H1 (cell line): ENCODE results near the gene MIP. TPM values are rescaled to one million over a fixed set of nuclear protein-coding genes. Genes with fewer than 3 reads are reported as not detected.
A peak's percentile ranks its signal among the peaks of the same experiment; 100 is the strongest.

Source experiments
- CTCF ChIA-PET: fragments of 300-600 bp; sonication (Branson Sonifier 250); formaldehyde crosslinking; loops from one replicate; lab custom pipeline; 2021; ENCODE audit not compliant: partially characterized antibody; lab: Charles Lee
- POLR2A ChIA-PET: fragments of 300-600 bp; sonication (Branson Sonifier 250); formaldehyde crosslinking; loops from one replicate; lab custom pipeline; 2021; ENCODE audit warnings: inconsistent platforms; ENCODE audit not compliant: partially characterized antibody; lab: Charles Lee
- DNase-seq, 2 experiments: peaks; one replicate each; pipeline versions ENCODE4 v3.0.0 to v3.0.0-alpha.2; 2010 to 2022; ENCODE audit warnings: low spot score in 2 of 2, low read depth in 1 of 2, mixed read lengths in 1 of 2
- FAIRE-seq: peaks from 2 replicates; lab custom pipeline; 2011; peaks lifted over from hg19 to GRCh38; lab: Jason Lieb, UNC
- H2AFZ ChIP-seq: 2 replicates; pipeline ENCODE4 v1.8.1; 2012; ENCODE audit warnings: low read length, inconsistent platforms
- H2AK5ac ChIP-seq: 2 replicates; pipeline ENCODE4 v1.6.1; 2013; ENCODE audit warnings: low read depth, low read length
- H2BK120ac ChIP-seq: replicated peaks from 2 replicates; pipeline ENCODE3; 2013; ENCODE audit warnings: low read depth, low read length, inconsistent platforms
- H2BK12ac ChIP-seq: 2 replicates; pipeline ENCODE4 v1.6.1; 2013; ENCODE audit warnings: low read depth, low read length
- H2BK15ac ChIP-seq: 2 replicates; pipeline ENCODE4 v1.6.1; 2013; ENCODE audit warnings: low read length
- H2BK20ac ChIP-seq: 2 replicates; pipeline ENCODE4 v1.6.1; 2013; ENCODE audit warnings: low read length
- H2BK5ac ChIP-seq: 2 replicates; pipeline ENCODE4 v1.6.1; 2013; ENCODE audit warnings: low read depth, low read length
- H3K14ac ChIP-seq: 2 replicates; pipeline ENCODE4 v1.6.1; 2013; ENCODE audit warnings: inconsistent platforms; ENCODE audit not compliant: insufficient read length
- H3K18ac ChIP-seq: 2 replicates; pipeline ENCODE4 v1.6.1; 2013; ENCODE audit warnings: low read length; ENCODE audit errors: extremely low read depth
- H3K23ac ChIP-seq: 2 replicates; pipeline ENCODE4 v1.6.1; 2013; ENCODE audit warnings: inconsistent platforms; ENCODE audit not compliant: insufficient read length
- H3K23me2 ChIP-seq: 2 replicates; pipeline ENCODE4 v1.6.1; 2013; ENCODE audit warnings: low read depth, low read length
- H3K27ac ChIP-seq: 2 replicates; pipeline ENCODE4 v1.6.1; 2011; ENCODE audit warnings: low read depth, low read length, inconsistent platforms
- H3K27me3 ChIP-seq, 4 experiments: replicated peaks in 1 of 4; 1 replicate in 1 of 4; 2 replicates in 3 of 4; pipeline versions ENCODE4 v1.6.1 to v1.8.1; 2011 to 2013; ENCODE audit warnings: low read length in 3 of 4, mild to moderate bottlenecking in 3 of 4, inconsistent platforms in 2 of 4, mixed read lengths in 2 of 4, moderate library complexity in 1 of 4; ENCODE audit not compliant: control insufficient read depth in 3 of 4, insufficient read depth in 3 of 4; ENCODE audit errors: extremely low read depth in 1 of 4
- H3K36me3 ChIP-seq, 4 experiments: 2 replicates each; pipeline versions ENCODE4 v1.6.1 to v1.8.1; 2011 to 2013; ENCODE audit warnings: mild to moderate bottlenecking in 4 of 4, low read length in 3 of 4, moderate library complexity in 2 of 4, control low read depth in 1 of 4, inconsistent platforms in 1 of 4; ENCODE audit not compliant: insufficient read depth in 4 of 4, control insufficient read depth in 2 of 4
- H3K4ac ChIP-seq: replicated peaks from 2 replicates; pipeline ENCODE3; 2013; ENCODE audit warnings: low read length, low read depth, mixed read lengths, inconsistent platforms; ENCODE audit not compliant: insufficient read length
- H3K4me1 ChIP-seq, 4 experiments: replicated peaks in 1 of 4; 1 replicate in 1 of 4; 2 replicates in 3 of 4; pipeline versions ENCODE4 v1.6.1 to v1.8.1; 2011 to 2013; ENCODE audit warnings: low read length in 3 of 4, inconsistent platforms in 2 of 4, mixed read lengths in 1 of 4; ENCODE audit not compliant: insufficient read depth in 4 of 4, control insufficient read depth in 3 of 4
- H3K4me2 ChIP-seq, 2 experiments: 2 replicates each; pipeline versions ENCODE4 v1.6.1 to v1.8.1; 2011 to 2013; ENCODE audit warnings: low read depth in 2 of 2, low read length in 2 of 2, control low read depth in 1 of 2, inconsistent platforms in 1 of 2, mild to moderate bottlenecking in 1 of 2; ENCODE audit not compliant: insufficient read depth in 1 of 2
- H3K4me3 ChIP-seq, 4 experiments: fragments of 200-600, 300-600 bp in 1 of 4; sonication (generic), shearing (Covaris generic), sonication (Bioruptor Twin) in 1 of 4; 2 replicates each; pipeline versions ENCODE4 v1.5.1 to v1.8.1; 2011 to 2016; ENCODE audit warnings: low read length in 4 of 4, low read depth in 3 of 4, control low read depth in 2 of 4, inconsistent platforms in 2 of 4, mild to moderate bottlenecking in 2 of 4, mixed read lengths in 1 of 4, moderate library complexity in 1 of 4; ENCODE audit not compliant: insufficient read depth in 2 of 4; ENCODE audit errors: extremely low read depth in 1 of 4
- H3K56ac ChIP-seq: replicated peaks from 2 replicates; pipeline ENCODE3; 2013; ENCODE audit warnings: low read depth, mild to moderate bottlenecking, mixed read lengths, low read length, inconsistent platforms; ENCODE audit not compliant: insufficient read length
- H3K79me1 ChIP-seq: 2 replicates; pipeline ENCODE4 v1.6.1; 2013; ENCODE audit warnings: low read depth, low read length, control low read depth
- H3K79me2 ChIP-seq, 2 experiments: 2 replicates each; pipeline versions ENCODE4 v1.6.1 to v1.8.1; 2012 to 2013; ENCODE audit warnings: low read length in 2 of 2, mild to moderate bottlenecking in 2 of 2, inconsistent platforms in 1 of 2; ENCODE audit not compliant: insufficient read depth in 2 of 2, control insufficient read depth in 1 of 2
- H3K9ac ChIP-seq, 4 experiments: replicated peaks in 1 of 4; 1 replicate in 1 of 4; 2 replicates in 3 of 4; pipeline versions ENCODE4 v1.6.1 to v1.8.1; 2011 to 2013; ENCODE audit warnings: low read depth in 3 of 4, low read length in 3 of 4, control low read depth in 2 of 4, mild to moderate bottlenecking in 2 of 4, moderate library complexity in 2 of 4, inconsistent platforms in 1 of 4; ENCODE audit errors: extremely low read depth in 1 of 4
- H3K9me3 ChIP-seq, 2 experiments: 2 replicates each; pipeline versions ENCODE4 v1.6.1 to v1.8.1; 2012 to 2013; ENCODE audit warnings: mild to moderate bottlenecking in 2 of 2, moderate library complexity in 2 of 2, control low read depth in 1 of 2, inconsistent platforms in 1 of 2, low read depth in 1 of 2, low read length in 1 of 2, mixed read lengths in 1 of 2; ENCODE audit not compliant: insufficient read depth in 2 of 2
- H4K20me1 ChIP-seq, 2 experiments: replicated peaks in 1 of 2; 2 replicates each; pipeline versions ENCODE3 to v1.8.1; 2011 to 2013; ENCODE audit warnings: inconsistent platforms in 2 of 2, low read length in 2 of 2, mild to moderate bottlenecking in 1 of 2; ENCODE audit not compliant: insufficient read depth in 2 of 2, control insufficient read depth in 1 of 2
- H4K5ac ChIP-seq: 2 replicates; pipeline ENCODE4 v1.6.1; 2013; ENCODE audit warnings: low read length, low read depth, mixed read lengths, inconsistent platforms; ENCODE audit not compliant: insufficient read length
- H4K8ac ChIP-seq: 2 replicates; pipeline ENCODE4 v1.8.0; 2013; ENCODE audit warnings: mild to moderate bottlenecking, moderate library complexity, low read length, inconsistent platforms; ENCODE audit not compliant: insufficient read depth; ENCODE audit errors: extremely low read depth
- H4K91ac ChIP-seq: replicated peaks from 2 replicates; pipeline ENCODE3; 2013; ENCODE audit warnings: low read length, mixed read lengths, inconsistent platforms; ENCODE audit not compliant: insufficient read length
- CHD2 ChIP-seq: IDR thresholded peaks from 2 replicates; pipeline ENCODE4 v1.6.1; 2012; ENCODE audit warnings: low read length, improper control_type of control experiment
- GABPA ChIP-seq: IDR thresholded peaks from 2 replicates; pipeline ENCODE4 v1.6.1; 2011; ENCODE audit warnings: mild to moderate bottlenecking, low read length, moderate library complexity, borderline replicate concordance; ENCODE audit not compliant: insufficient read depth
- HDAC6 ChIP-seq: IDR thresholded peaks from one replicate; pipeline ENCODE4 v1.7.1; 2012; ENCODE audit warnings: low read depth, mild to moderate bottlenecking, inconsistent platforms, low read length, moderate library complexity
- JUN ChIP-seq: IDR thresholded peaks from 2 replicates; pipeline ENCODE4 v1.6.1; 2011; ENCODE audit warnings: low read depth, mild to moderate bottlenecking, improper control_type of control experiment, low read length
- KDM1A ChIP-seq: fragments of 200-600, 300-600 bp; sonication (generic); IDR thresholded peaks from 2 replicates; pipeline ENCODE4 v1.7.1; 2016; ENCODE audit warnings: mild to moderate bottlenecking, low read length, borderline replicate concordance
- MAX ChIP-seq: IDR thresholded peaks from 2 replicates; pipeline ENCODE4 v1.6.1; 2012; ENCODE audit warnings: inconsistent platforms
- RAD21 ChIP-seq, 2 experiments: IDR thresholded peaks in 1 of 2; conservative IDR thresholded peaks in 1 of 2; 2 replicates each; pipeline ENCODE4 v1.6.1; 2011; ENCODE audit warnings: low read depth in 2 of 2, low read length in 2 of 2, improper control_type of control experiment in 1 of 2, inconsistent platforms in 1 of 2, mild to moderate bottlenecking in 1 of 2, moderate library complexity in 1 of 2
- SAP30 ChIP-seq: fragments of 300-600 bp; sonication (generic); IDR thresholded peaks from 2 replicates; pipeline ENCODE4 v1.7.1; 2012; ENCODE audit warnings: low read length, moderate library complexity, mild to moderate bottlenecking, inconsistent platforms; ENCODE audit not compliant: insufficient read depth, insufficient replicate concordance
- SP1 ChIP-seq: IDR thresholded peaks from 2 replicates; pipeline ENCODE4 v1.6.1; 2011; ENCODE audit warnings: low read depth, low read length
- SP4 ChIP-seq: IDR thresholded peaks from 2 replicates; pipeline ENCODE4 v1.6.1; 2012; ENCODE audit warnings: low read length, inconsistent platforms
- SUZ12 ChIP-seq: fragments of 200-600 bp; sonication (generic); IDR thresholded peaks from 2 replicates; pipeline ENCODE4 v1.6.1; 2012; ENCODE audit warnings: mild to moderate bottlenecking, inconsistent platforms, low read length, moderate library complexity, mixed read lengths
- WGBS, 2 experiments: shearing (Covaris generic) in 1 of 2; methylation state at CpG; one replicate each; pipeline versions ENCODE4 v1.1.6 to v1.1.7; 2013 to 2015; ENCODE audit warnings: low lambda C conversion rate in 2 of 2, mixed read lengths in 2 of 2, inconsistent platforms in 1 of 2, low coverage in 1 of 2, missing lambda C conversion rate in 1 of 2; ENCODE audit not compliant: insufficient replicate concordance in 2 of 2, insufficient coverage in 1 of 2, insufficient read length in 1 of 2; ENCODE audit errors: extremely low coverage in 1 of 2, missing lambda C conversion rate in 1 of 2; 5-methylcytosine and 5-hydroxymethylcytosine counted together
- polyA plus RNA-seq, 7 experiments: library from polyadenylated mRNA; depleted of rRNA in 3 of 7; stranded (reverse) in 5 of 7; unstranded in 2 of 7; fragments of >200 nt in 5 of 7; fragments of 200-250 nt in 2 of 7; gene quantifications; 1 replicate in 5 of 7; 2 replicates in 1 of 7; 4 replicates in 1 of 7; pipeline versions ENCODE4 v1.2.1 to v1.2.3, GENCODE V29; 2011 to 2013; ENCODE audit warnings: missing spikeins in 2 of 7, mixed read lengths in 2 of 7
- total RNA-seq: library from RNA; stranded (reverse); fragmentation: NEBNext Ultra II Directional; extraction: Animal tissue kit (Norgen Biotek cat#: 25700); gene quantifications from 2 replicates; pipeline ENCODE4 v1.2.1, GENCODE V29; 2021

MIP gene
- total and polyA plus RNA-seq, 2 of the 8 experiments (the other 6 are each of a cell fraction or from before 2014, with no cell fraction given): 0.05 TPM; not detected in 1

GRCh38 chr12:56461235-56462159 is 7.0 kb upstream of the MIP start:
- Histone ChIP-seq H3K79me1 (no peaks in the 10 kb centered on the region), H3K4me3 (no peak overlapping the region), H3K18ac (no peak overlapping the region), H2AFZ (0 out of 2 replicates have a peak overlapping the region, but pooled peaks have one; percentile 3), H3K9ac (no peak overlapping the region), H4K91ac (no peak overlapping the region), H3K4me2 (no peak overlapping the region), H4K5ac (no peak overlapping the region), H3K14ac (no peak overlapping the region), H3K4ac (no peak overlapping the region), H4K20me1 (no peaks in the 10 kb centered on the region), H2BK120ac (no peak overlapping the region), H3K23me2 (no peaks in the 10 kb centered on the region), H3K27ac (no peak overlapping the region), H4K8ac (no peak overlapping the region), H2BK12ac (peak overlapping the region; percentile 60; the same call in 1 of the 2 replicates), H3K27me3 (no peaks in the 10 kb centered on the region), H3K56ac (no peak overlapping the region), H3K36me3 (no peaks in the 10 kb centered on the region), H2BK20ac (no peak overlapping the region), H3K4me1 (peaks cover 4 to 9% (median 6%) of the 10 kb centered on the region in 4 experiments; a peak in 6 of 7 replicates), H2AK5ac (no peak overlapping the region), H3K79me2 (no peaks in the 10 kb centered on the region), H3K23ac (no peak overlapping the region), H2BK15ac (no peak overlapping the region), H2BK5ac (no peak overlapping the region), H3K9me3 (no peaks in the 10 kb centered on the region)
- ChIA-PET POLR2A (interaction anchor here (0.6 to 7.6 kb wide), 12 partner anchors 10 to 203 kb away, joined by 3 to 74 read pairs (median 4); partner anchors contain the start of genes ANKRD52, CNPY2, MIP and TIMELESS), CTCF (interaction anchor here (0.7 to 9.0 kb wide), 12 partner anchors 9 to 231 kb away, joined by 3 to 124 read pairs (median 4); partner anchors contain the start of genes MIP and TIMELESS)
- 91% methylated on average over 11 of the region's 11 CpGs; no CpG with 5 or more reads in 1 of the 2 experiments for WGBS, 2 experiments
- no peak for FAIRE-seq
- no peak for DNase-seq
- TF ChIP-seq MAX: no peak
- TF ChIP-seq SUZ12: no peak
- no peak for TF ChIP-seq RAD21 (IDR thresholded peaks at IDR 0.05 in 1 of 2, conservative IDR thresholded peaks at IDR 0.05 in 1 of 2; ENCODE audit: low read depth in 2 of 2, low read length in 2 of 2)
- no peak for TF ChIP-seq HDAC6
- TF ChIP-seq CHD2: no peak
- TF ChIP-seq GABPA: no peak
- TF ChIP-seq SAP30: no peak
- no peak for TF ChIP-seq SP4
- no peak for TF ChIP-seq KDM1A
- no peak for TF ChIP-seq JUN
- no peak for TF ChIP-seq SP1
